ENCODE data around the gene AOX1. TPM values are rescaled to one million over a fixed set of nuclear protein-coding genes. Genes with fewer than 3 reads are reported as not detected.

AOX1 gene
- total and polyA plus RNA-seq, 5 donors from 2014 or later, result not detected

DNA sequence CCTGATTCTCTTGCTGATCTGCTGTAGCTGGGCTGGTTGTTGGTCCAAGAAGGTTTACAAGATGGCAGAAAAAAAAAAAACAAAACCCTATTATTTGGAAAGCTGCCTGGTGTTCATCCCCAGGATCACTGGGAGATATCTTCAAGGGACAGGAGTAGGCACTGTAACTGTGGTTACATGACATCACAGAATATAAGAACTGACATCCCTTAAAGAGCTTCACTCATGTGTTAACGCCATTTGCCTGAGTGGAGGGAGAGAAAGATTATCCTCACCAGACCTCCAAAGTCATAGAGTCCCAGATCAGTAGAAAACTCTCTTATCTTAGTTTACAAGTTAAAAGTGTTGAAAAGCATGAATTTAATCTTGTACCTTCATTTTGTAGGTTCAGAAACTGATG is 130.6 kb downstream of the AOX1 start:
- DNase-seq (no peak), ATAC-seq (ENCODE audit: low read depth in 2 of 2) (no peak)
- Mint-ChIP-seq H3K36me3 (no peaks in the 10 kb centered on the region), H3K27ac (no peak overlapping the region), H3K9me3 (peaks cover 0 to 4% (median 1%) of the 10 kb centered on the region in 7 donors), H3K4me1 (peaks cover 8 to 13% (median 10%) of the 10 kb centered on the region in 4 donors), H3K4me3 (no peak overlapping the region), H3K27me3 (peaks cover 37% of the 10 kb centered on the region)
- H3K9me3 ChIP-seq (ENCODE audit: control insufficient read depth in 2 of 2, low read length in 2 of 2), result no peaks in the 10 kb centered on the region
- H3K27me3 ChIP-seq (ENCODE audit: control insufficient read depth, insufficient read depth, low read length), result peaks cover 4% of the 10 kb centered on the region
- H3K36me3 ChIP-seq (ENCODE audit: control insufficient read depth, insufficient read depth, low read length), result no peaks in the 10 kb centered on the region
- H3K27ac ChIP-seq (ENCODE audit: insufficient read depth, low read length, poor library complexity, severe bottlenecking), result no peak overlapping the region
- H3K4me3 ChIP-seq (ENCODE audit: low read depth, low read length), result no peak overlapping the region
- H3K4me1 ChIP-seq (ENCODE audit: control insufficient read depth, insufficient read depth, low read length, poor library complexity, severe bottlenecking), result peaks cover 8% of the 10 kb centered on the region

Other genes starting within 250 kb of the AOX1 start
- gene KCTD18, start 75.9 kb upstream of the AOX1 start, total RNA-seq, result 18.2 TPM
- gene KCTD18, start 75.9 kb upstream of the AOX1 start, polyA plus RNA-seq, result 10 to 100 TPM; 15.4 to 18.9 (median 17.2) TPM
- gene SGO2, start 59.8 kb upstream of the AOX1 start, total RNA-seq, result 4.2 TPM
- 1 to 10 TPM; 2.3 to 4.9 (median 2.8) TPM for gene SGO2, start 59.8 kb upstream of the AOX1 start, polyA plus RNA-seq
- 261 TPM for gene BZW1, start 225.9 kb downstream of the AOX1 start, total RNA-seq
- gene BZW1, start 225.9 kb downstream of the AOX1 start, polyA plus RNA-seq, result 100 to 1,000 TPM; 181 to 253 (median 221) TPM

Data from CD4-positive, CD25-positive, alpha-beta regulatory T cell (primary cell).